Stimulated activated CD8-positive, alpha-beta memory T cell treated with anti-CD3 and anti-CD28 coated beads, Interleukin-7, amount 100 ng/mL, for 4 hours (primary cell): Measurements from ENCODE around the gene ZNF580.

ENCODE experiments used
- DNase-seq, 2 donors: peaks; one replicate each; pipeline ENCODE4 v3.0.0-alpha.2; 2020; ENCODE audit warnings: low read depth in 2 of 2

The ZNF580 gene, protein sequence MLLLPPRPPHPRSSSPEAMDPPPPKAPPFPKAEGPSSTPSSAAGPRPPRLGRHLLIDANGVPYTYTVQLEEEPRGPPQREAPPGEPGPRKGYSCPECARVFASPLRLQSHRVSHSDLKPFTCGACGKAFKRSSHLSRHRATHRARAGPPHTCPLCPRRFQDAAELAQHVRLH

DNA sequence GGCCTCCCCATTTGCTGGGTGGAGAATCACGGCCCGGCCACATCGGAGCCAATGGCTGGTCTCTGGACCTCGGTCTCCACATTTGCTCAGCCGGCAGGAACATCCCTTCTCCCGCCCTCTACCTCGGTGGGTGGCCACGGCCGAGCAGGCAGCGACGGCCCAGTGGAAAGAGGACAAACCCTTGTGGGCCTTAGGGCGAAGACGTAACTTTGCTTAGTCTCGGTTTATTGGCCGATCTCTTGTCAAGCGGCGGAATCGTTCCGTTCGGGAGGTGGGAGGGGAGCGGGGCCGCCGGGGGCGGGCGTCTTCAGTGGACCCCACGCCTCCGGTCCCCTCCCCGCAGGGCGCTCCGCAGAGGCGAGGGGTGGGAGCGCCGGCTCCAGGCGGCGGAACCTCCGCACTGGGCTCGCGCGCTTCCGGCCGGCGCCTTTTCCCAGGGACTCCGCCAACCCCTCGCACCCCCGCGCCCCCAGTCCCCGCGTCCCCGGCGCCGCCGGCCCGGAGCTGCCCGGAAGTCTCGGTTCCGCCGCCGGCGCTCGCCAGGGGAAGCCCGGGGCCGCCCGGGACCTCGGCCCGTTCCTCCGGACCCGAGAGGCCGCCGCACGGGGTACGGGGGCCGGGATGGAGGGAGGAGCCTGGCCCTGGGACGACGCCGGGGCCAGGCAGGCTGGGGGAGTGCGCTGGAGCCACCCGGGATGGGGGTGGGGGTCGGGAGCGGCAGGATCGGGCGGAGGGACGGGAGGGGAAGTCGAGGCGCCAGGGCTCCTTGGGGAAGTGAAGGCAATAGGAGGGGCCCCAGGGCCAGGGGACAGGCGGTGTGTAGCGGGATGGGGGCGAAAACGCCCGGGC, at the start of gene ZNF580:
Gene ZNF580 (plus strand): TSS at position 426 of the 849 bp plus-strand sequence. CDS start 1,507 bp downstream, outside the sequence.
- DNase-seq = peak in 1 of 2 donors; percentile 66

DNA sequence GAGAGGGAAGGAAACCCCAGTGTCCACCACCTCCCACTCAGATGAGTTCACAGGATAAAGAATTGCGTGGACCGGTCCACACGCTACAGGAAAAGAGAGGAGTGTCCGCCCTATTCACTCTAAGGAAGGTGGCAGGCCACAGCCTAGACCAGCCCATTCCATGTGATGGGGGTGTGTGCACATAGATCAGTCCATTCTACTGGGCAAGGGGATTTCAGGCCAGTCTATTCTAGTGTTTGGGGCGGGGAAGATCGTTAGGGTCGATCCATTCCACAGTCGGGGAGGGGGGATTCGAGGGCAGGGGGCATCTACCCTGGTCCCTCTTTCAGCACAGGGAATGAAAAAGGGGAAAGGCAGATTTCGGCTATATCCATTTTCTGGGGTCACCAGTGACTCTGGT, 49.2 kb upstream of the ZNF580 start:
- DNase-seq = no peak

DNA sequence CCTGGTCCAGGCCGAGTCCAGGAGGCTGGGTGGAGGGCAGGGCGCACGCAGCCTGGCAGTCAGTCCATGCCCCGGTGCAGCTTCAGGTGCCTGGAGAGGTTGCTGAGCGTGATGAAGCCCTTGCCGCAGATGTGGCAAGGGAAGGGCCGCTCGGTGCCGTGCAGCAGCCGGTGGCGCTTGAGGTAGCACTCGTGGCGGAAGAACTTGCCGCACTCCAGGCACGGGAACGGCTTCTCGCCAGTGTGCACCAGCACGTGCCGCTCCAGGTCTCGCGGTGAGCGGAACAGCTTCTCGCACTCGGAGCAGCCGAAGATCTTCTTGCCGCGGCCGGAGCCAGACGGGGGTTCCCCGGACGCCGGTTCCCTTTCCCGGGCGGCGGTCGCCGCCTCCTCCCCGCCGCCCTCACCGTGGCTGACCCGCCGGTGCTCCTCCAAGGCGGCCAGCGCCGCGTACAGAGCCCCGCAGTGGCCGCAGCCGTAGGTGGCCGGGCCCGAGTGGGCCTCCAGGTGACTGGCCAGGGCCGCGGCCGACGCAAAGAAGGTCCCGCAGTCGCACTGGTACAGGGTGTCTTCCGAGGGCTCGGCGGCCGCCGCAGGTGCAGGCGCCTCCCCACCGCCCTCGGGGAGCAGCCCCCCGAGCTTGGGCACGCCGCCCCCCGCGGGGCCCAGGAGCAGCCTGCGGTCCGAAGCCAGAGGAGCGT, 48.3 kb upstream of the ZNF580 start:
- no peak for DNase-seq

DNA sequence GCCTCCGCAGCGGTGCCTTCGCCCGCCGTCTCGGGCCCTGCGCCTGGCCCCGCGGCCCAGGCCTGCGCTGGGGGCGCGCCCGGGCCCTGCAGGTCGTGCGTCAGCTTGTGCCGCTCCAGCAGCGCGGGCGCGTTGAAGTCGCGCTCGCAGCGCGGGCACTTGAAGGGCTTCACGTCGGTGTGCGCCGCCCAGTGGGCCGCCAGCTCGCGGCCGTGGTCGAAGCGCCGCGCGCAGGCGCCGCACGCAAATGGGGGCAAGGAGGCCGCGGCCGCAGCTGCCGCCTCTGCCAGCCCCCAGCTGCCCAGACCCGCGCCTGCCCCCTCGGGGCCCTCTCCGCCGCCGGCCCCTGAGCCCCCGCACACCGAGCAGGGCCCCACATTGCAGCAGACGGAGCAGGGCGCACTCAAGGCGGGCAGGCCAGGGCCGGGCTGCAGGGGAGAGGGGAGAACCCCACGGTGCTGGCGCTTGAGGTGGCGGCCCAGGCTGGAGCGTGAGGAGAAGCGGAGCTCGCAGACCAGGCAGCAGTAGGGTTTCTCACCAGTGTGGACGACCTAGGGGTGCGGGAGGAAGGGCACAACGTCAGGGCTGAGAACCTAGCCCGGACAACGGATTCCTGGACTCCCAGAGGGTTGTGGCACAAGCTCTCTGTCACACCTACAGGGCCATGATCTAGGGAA, 47.6 kb upstream of the ZNF580 start:
- DNase-seq = no peak

DNA sequence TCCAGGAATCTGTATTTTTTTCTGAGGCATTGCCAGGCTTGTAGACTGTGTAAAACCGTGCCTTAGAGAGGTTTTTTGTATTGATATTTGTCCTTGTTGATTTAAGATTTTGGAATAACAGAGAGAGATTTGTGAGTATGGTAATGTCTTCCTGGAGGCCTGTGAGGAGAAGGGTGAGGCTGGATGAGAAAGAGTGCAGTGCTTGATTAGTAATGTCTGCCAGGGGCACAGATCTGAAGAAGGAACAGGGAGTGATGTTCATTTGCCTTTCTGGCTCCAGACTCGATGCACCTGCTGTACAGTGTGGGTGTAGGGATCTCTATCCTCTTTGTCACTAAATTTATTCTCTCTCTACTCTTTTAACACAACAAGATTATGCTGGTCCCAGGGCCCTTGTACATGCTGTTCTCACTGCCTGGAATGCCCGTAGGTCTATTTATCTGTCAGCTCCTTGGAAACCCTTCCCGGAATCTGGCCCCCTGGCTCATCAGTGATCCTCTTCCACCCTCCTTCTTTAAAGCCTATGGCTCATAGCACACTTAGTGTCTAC, 45.7 kb upstream of the ZNF580 start:
- no peak for DNase-seq

DNA sequence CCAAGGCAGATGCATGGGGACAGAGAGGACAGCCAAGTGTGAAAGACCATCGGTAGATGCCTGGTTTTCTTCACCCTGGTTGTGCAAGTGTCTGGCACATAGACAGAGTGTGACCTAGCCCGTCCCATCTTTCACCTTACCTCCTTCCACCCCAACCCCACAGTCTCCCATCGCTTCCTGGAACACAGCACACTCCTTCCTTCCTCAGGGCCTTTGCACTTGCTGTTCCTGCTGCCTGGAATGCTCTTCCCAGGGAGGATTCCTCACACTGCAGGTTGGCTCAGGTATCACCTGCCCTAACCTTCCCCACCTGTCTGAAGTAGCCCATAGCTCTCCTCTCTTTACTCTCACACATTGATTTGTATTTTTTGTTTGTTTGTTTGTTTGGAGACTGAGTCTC, 44.5 kb upstream of the ZNF580 start:
- no peak for DNase-seq

DNA sequence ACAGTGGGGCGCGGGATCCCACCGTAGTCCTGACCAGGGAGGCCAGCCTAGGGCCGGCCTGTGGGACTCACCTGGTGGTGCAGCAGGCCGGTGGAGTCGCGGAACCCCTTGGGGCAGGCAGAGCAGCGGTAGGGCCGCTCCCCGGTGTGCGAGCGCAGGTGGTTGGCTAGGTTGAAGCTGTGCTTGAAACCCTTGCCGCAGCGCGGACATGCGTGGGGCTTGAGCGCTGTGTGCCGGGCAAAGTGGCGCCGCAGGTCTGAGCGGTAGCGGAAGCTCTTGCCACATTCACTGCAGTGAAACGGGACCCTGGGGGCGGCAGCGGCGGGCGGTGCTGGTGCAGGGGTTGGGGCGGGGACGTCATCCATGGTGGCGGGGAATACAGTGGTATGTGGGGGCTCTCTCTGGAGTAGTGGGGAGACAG, 43.3 kb upstream of the ZNF580 start:
- no peak for DNase-seq

DNA sequence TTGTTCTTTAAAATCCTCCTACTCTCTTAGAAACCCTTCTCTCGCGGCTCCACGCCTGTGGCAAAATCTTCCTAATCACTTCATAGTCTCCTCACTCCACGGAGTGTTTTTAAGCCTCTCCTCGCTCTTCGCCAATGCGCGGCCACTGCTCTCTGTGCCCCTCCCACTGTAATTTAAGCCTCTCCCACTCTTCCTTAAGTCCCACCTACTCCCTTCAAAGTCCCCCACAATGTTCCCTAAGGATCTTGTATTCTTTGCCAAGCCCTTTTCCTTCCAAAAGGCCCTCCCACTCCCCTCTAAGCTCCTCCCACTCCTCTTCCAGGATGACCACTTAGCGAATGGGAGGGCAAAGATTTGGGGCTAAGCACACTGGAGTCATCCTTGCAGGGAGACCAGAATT, 42.8 kb upstream of the ZNF580 start:
- no peak for DNase-seq

DNA sequence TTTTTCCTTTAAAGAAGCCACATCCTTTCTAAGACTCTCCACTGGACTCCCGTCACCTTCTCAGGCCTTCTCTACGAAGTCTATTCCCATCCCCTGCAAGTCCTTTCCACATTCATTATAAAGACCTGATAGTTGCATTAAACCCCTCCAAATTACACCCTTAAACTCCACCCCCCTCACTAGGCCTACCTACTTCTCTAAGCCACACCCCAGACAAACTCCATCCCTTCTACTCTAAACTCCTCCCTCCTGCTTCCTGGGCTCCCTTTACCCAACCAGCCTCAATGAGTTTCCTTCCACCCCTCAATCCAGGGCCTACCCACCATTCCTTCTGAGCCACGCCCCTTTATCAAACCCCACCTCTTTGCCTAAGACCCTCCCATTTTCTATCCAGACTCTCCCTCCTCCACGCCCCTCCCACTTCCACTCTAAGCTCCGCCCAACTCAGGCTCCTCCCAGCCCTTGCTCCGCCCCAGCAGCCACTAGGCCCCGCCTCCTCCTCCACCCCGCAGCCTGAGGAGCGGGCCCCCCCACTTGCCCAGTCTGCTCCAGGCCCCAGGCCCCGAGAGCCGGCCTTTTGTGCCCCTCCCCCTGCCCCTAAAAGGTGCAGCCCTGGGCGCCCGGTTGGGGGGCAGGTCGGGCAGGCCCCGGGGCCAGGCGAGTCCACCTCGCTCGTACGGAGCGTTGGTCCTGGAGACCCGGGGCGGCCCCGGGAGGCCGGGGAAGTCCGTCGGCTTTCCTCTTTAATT, 41.9 kb upstream of the ZNF580 start:
- peak; percentile 83 to 86 for DNase-seq

DNA sequence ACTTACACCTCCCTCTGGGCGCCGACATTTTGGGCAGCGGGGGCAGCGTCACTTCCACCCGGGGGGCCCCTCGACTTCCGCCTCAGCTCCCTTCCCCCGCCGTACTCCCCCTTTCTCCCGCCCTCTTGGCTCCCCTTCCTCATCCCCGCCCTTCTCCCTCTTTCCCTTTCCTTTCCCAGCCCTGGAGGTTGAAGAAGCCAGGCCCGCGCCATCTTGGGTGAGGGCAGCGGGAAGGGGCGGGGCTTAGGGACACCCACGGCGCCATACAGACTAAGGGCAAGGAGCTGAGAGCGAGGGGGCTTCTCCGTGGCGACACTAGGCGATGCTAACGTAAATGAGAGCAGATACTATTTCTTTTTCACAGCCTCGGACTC, 41.3 kb upstream of the ZNF580 start, which contains the start of gene FIZ1:
Gene FIZ1 (minus strand): TSS at position 50 of the 374 bp plus-strand sequence. CDS start 1,652 bp downstream, outside the sequence.
- DNase-seq = peak; percentile 91 to 95

DNA sequence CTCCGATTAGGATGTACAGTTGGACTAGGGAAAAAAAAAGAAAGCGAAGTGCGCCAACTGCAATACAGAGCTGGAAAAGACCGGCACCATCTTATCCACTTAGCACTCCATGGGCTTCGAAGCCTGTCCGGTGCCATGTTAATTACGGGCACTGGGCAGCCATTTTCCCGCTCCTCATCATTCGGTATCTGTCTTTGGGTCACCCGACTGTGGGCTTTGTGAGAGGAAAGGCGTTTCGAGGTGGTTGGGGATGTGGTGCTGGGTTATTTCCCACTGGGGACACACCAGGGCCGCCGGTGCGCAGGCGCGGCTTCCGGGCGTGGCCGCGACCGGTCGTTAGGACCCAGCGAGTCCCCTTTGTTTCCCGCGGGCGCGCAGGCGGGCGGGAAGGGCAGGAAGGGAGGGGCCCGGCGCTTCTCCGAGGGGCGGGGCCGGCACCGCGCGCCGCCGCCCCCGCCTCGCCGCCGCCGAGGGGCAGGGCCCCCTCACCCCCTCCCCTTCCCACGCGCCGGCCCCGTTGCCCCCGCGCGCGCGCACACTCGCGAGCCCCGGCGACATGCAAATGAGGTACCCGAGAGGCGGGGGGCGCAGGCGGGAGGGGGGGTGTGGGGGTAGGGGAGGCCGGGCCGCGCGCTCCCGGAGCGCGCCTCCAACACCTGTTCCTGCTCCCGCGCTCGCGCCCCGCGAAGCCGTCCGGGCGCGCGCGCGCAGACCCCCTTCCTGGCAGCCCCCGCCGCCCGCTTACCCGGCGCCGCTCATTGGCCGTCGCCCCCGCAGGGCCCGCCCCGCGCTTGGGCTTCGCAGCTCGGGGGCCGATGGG, 40.8 kb upstream of the ZNF580 start, which contains the start of gene ZNF524:
Gene ZNF524 (plus strand): TSS at position 447 of the 820 bp plus-strand sequence. CDS start 1,825 bp downstream, outside the sequence.
- DNase-seq = peak; percentile 73 to 81

DNA sequence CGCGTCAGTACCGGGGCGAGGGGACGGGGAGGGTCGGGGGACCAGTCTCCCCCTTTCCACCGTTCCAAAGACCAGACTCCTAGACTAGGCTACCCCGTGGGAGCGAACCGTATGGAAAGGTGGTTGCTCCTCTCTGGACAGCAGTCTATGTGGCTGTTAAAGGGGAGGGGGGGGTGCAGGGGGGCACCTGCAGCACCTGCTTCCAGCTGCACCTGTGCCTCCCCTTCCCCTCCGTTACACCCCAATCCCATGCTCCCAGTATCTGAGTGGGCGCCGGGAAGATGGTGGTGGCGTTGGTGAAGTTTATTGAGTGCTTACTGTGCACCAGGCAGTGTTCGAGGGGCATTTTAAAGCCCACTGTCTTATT, 40.2 kb upstream of the ZNF580 start:
- no peak for DNase-seq

DNA sequence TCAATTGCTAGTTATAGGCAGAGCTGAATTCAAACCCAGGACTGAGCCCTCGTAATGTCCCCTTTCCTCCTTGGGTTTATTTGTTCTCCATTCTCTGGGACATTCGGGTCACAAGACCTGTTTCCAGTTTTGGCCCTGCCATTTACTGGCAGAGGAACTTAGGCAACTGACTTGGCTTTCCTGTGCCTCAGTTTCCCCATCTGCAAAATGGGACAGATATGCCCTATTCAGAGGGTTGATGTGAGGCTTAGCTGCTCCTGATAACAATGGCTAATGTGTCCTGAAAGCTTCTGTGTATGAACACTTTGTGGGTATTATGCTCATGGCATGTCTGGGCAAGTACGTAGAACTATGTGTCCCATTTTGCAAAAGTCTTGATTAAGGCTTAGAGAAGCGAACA, 39.7 kb upstream of the ZNF580 start:
- DNase-seq = no peak

DNA sequence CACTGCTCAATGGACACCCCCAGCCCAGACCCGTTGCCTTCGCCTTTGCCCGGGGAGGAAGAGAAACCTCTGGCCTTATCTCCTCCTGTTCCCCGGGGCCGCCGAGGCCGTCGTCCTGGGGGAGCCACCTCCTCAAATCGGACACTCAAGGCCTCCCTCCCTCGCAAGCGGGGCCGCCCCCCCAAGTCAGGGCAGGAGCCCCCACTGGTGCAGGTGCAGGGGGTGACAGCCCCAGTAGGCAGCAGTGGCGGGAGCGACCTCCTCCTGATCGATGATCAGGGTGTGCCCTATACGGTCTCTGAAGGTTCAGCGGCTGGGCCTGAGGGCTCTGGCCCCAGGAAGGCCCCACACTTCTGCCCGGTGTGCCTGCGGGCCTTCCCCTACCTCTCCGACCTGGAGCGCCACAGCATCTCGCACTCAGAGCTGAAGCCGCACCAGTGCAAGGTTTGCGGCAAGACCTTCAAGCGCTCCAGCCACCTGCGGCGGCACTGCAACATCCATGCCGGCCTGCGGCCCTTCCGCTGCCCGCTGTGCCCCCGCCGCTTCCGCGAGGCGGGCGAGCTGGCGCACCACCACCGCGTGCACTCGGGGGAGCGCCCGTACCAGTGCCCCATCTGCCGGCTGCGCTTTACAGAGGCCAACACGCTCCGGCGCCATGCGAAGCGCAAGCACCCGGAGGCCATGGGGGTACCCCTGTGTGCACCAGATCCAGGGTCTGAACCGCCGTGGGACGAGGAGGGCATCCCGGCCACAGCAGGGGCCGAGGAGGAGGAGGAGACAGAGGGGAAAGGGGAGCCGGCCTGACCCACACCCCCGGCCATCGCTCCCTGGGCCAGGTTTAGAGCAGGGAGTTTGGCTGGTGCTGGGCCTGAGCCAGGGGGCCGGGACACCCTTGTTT, 38.4 kb upstream of the ZNF580 start:
- no peak for DNase-seq

DNA sequence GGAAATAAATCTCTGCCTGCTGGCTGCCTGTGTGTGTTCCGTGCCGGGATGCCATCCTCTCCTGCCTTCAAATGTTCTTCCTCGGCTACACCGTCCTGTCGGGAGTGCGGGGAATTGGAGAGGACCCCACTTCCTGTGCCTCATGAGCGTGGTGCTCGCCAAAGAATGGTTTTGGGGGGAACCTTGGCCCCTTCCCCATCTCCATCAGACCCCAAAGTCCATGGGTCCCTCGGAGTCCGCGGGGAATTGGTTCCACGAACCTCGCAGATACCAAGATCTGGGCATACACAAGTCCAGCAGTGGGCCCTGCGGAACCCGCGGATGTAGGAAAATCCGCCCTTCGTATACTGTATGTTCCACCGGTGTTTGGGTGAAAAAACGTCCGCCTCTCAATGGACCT, 37.7 kb upstream of the ZNF580 start:
- DNase-seq = no peak

DNA sequence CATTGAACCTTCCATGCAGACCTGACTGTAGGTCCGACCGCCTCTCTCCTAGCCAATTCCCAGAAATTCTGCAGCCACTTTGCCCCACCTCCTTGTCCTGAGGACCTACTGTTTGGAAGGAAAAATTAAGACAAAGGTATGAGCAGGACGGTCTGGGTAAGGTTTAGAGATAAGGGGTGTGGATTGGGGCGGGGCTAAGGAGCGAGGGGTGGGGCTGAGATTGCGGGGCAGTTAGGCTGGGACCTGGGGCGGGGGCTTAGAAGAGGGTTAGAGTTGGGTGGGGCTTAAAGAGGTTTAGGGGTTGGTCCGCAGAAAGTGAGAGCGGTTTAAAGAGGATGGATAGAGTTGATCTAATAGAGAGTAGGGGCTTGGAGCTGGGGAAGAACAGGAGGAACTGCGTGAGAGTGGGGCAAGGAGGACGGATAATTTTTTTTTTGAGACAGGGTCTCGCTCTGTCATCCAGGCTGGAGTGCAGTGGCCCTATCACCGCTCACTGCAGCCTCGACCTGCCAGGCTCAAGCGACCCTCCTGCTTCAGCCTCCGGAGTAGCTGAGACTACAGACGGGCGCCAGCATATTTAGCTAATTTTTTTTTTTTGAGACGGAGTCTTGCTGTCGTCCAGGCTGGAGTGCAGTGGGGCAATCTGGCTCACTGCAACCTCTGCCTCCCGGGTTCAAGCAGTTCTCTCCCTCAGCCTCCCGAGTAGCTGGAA, 37.1 kb upstream of the ZNF580 start:
- no peak for DNase-seq

DNA sequence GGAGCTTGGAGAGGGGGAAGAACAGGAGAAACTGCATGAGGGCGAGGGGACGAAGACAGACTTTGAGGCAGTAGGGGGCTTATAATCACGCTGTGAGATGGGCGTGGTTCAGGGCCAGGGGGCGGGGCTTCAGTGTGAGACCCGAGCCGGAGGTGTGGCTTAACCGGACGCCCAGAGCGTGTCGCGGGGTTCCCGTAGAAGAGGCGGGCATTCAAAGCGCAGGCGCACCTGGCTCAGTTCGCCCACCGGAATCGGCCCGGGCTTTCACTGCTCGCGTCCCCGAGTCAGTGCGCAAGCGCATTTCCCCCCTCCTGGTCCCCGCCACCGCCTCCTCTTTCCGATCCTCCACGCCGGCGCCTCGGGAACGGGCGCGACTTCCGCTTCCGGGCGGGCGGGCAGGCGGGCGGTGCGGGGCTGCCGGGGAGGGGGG, 35.6 kb upstream of the ZNF580 start:
- peak; percentile 97 to 99 for DNase-seq
